SJSA1 (cell line): Measurements from ENCODE around the gene DOCK9. TPM values are rescaled to one million over a fixed set of nuclear protein-coding genes. Genes with fewer than 3 reads are reported as not detected.

Experiments
- DNase-seq, 2 experiments: peaks; one replicate each; pipeline ENCODE4 v3.0.0-alpha.2; 2015 to 2020; ENCODE audit warnings: low spot score in 2 of 2, low read depth in 1 of 2
- H3K27ac ChIP-seq: fragments of 250-450 bp; sonication (Bioruptor Pico); 2 replicates; pipeline ENCODE4 v1.5.1; 2020; ENCODE audit warnings: mild to moderate bottlenecking, moderate library complexity
- H3K27me3 ChIP-seq: fragments of 250-450 bp; sonication (Bioruptor Pico); replicated peaks from 2 replicates; pipeline ENCODE4 v1.5.1; 2020; ENCODE audit warnings: mild to moderate bottlenecking, moderate library complexity
- H3K36me3 ChIP-seq: fragments of 250-450 bp; sonication (Bioruptor Pico); 2 replicates; pipeline ENCODE4 v1.5.1; 2020; ENCODE audit warnings: mild to moderate bottlenecking
- H3K4me1 ChIP-seq: fragments of 250-450 bp; sonication (Bioruptor Pico); replicated peaks from 2 replicates; pipeline ENCODE4 v1.6.1; 2021; ENCODE audit warnings: mild to moderate bottlenecking
- H3K4me3 ChIP-seq: fragments of 250-450 bp; sonication (Bioruptor Pico); 2 replicates; pipeline ENCODE4 v1.5.1; 2020; ENCODE audit warnings: mild to moderate bottlenecking
- H3K9me3 ChIP-seq: fragments of 250-450 bp; sonication (Bioruptor Pico); replicated peaks from 2 replicates; pipeline ENCODE4 v1.5.1; 2020; ENCODE audit warnings: mild to moderate bottlenecking
- total RNA-seq: library from RNA; depleted of rRNA; stranded (reverse); fragments of >200 nt; shearing (Covaris generic); gene quantifications from 2 replicates; pipeline ENCODE4 v1.2.3, GENCODE V29; 2014

Gene DOCK9
- total RNA-seq, 1 experiment from 2014 or later, result 122 TPM

GRCh38 chr13:98960606-98961502, 17.0 kb downstream of the DOCK9 start:
- Histone ChIP-seq H3K27me3 (no peaks in the 10 kb centered on the region), H3K4me1 (peaks cover 9% of the 10 kb centered on the region), H3K4me3 (no peak overlapping the region), H3K9me3 (no peaks in the 10 kb centered on the region), H3K27ac (no peak overlapping the region), H3K36me3 (no peaks in the 10 kb centered on the region)
- DNase-seq, result peak in 1 of 2 experiments; percentile 72

GRCh38 chr13:98959786-98960605, 17.9 kb downstream of the DOCK9 start:
- peak in 1 of 2 experiments; percentile 65 for DNase-seq
- no peaks in the 10 kb centered on the region; the same call in 1 of the 2 replicates for H3K36me3 ChIP-seq

GRCh38 chr13:98959291-98959690, 18.6 kb downstream of the DOCK9 start:
- Histone ChIP-seq H3K27ac (no peak overlapping the region), H3K27me3 (no peaks in the 10 kb centered on the region), H3K4me1 (peaks cover 9% of the 10 kb centered on the region), H3K36me3 (no peaks in the 10 kb centered on the region; the same call in 1 of the 2 replicates), H3K9me3 (no peaks in the 10 kb centered on the region), H3K4me3 (no peak overlapping the region)
- no peak for DNase-seq

More at GRCh38 chr13:98959786-98960605, 17.9 kb downstream of the DOCK9 start:
- Histone ChIP-seq H3K4me3 (no peak overlapping the region), H3K9me3 (no peaks in the 10 kb centered on the region), H3K27ac (no peak overlapping the region), H3K27me3 (no peaks in the 10 kb centered on the region), H3K4me1 (peaks cover 9% of the 10 kb centered on the region)

GRCh38 chr13:98958443-98958794, 19.4 kb downstream of the DOCK9 start:
- Histone ChIP-seq H3K27me3 (no peaks in the 10 kb centered on the region), H3K4me1 (peaks cover 9% of the 10 kb centered on the region), H3K9me3 (no peaks in the 10 kb centered on the region), H3K4me3 (no peak overlapping the region), H3K27ac (no peak overlapping the region), H3K36me3 (no peaks in the 10 kb centered on the region; the same call in 1 of the 2 replicates)
- peak in 1 of 2 experiments; percentile 46 for DNase-seq

GRCh38 chr13:98957731-98958442, 20.0 kb downstream of the DOCK9 start:
- H3K27me3 ChIP-seq, result no peaks in the 10 kb centered on the region
- H3K36me3 ChIP-seq, result no peaks in the 10 kb centered on the region; the same call in 1 of the 2 replicates
- H3K4me3 ChIP-seq, result no peak overlapping the region
- peak in 1 of 2 experiments; percentile 66 for DNase-seq
- peaks cover 9% of the 10 kb centered on the region for H3K4me1 ChIP-seq
- H3K27ac ChIP-seq, result no peak overlapping the region
- no peaks in the 10 kb centered on the region for H3K9me3 ChIP-seq

- DNase-seq, result peak in 1 of 2 experiments; percentile 43
- Histone ChIP-seq H3K4me3 (no peak overlapping the region), H3K4me1 (no peaks in the 10 kb centered on the region), H3K27ac (no peak overlapping the region), H3K9me3 (no peaks in the 10 kb centered on the region), H3K27me3 (no peaks in the 10 kb centered on the region), H3K36me3 (no peaks in the 10 kb centered on the region; the same call in 1 of the 2 replicates)
Measured at GRCh38 chr13:98955336-98955735, 22.5 kb downstream of the DOCK9 start.

- Histone ChIP-seq H3K27ac (no peak overlapping the region), H3K4me1 (no peaks in the 10 kb centered on the region), H3K9me3 (no peaks in the 10 kb centered on the region), H3K36me3 (no peaks in the 10 kb centered on the region; the same call in 1 of the 2 replicates), H3K4me3 (no peak overlapping the region), H3K27me3 (no peaks in the 10 kb centered on the region)
- DNase-seq, result peak in 1 of 2 experiments; percentile 55
Measured at GRCh38 chr13:98954313-98954712, 23.6 kb downstream of the DOCK9 start.

GRCh38 chr13:98951266-98951665, 26.6 kb downstream of the DOCK9 start:
- Histone ChIP-seq H3K9me3 (no peaks in the 10 kb centered on the region), H3K4me1 (no peaks in the 10 kb centered on the region), H3K36me3 (no peaks in the 10 kb centered on the region; the same call in 1 of the 2 replicates)

GRCh38 chr13:98950705-98951104, 27.2 kb downstream of the DOCK9 start:
- DNase-seq, result peak in 1 of 2 experiments; percentile 53
- no peaks in the 10 kb centered on the region; the same call in 1 of the 2 replicates for H3K36me3 ChIP-seq
- H3K9me3 ChIP-seq, result no peaks in the 10 kb centered on the region
- no peaks in the 10 kb centered on the region for H3K4me1 ChIP-seq
- no peak overlapping the region for H3K27ac ChIP-seq
- no peaks in the 10 kb centered on the region for H3K27me3 ChIP-seq
- no peak overlapping the region for H3K4me3 ChIP-seq

More at GRCh38 chr13:98951266-98951665, 26.6 kb downstream of the DOCK9 start:
- Histone ChIP-seq H3K27me3 (no peaks in the 10 kb centered on the region), H3K27ac (no peak overlapping the region), H3K4me3 (no peak overlapping the region)
- DNase-seq, result peak in 1 of 2 experiments; percentile 66

- no peaks in the 10 kb centered on the region for H3K4me1 ChIP-seq
- no peaks in the 10 kb centered on the region for H3K36me3 ChIP-seq
- no peak overlapping the region for H3K27ac ChIP-seq
- H3K27me3 ChIP-seq, result no peaks in the 10 kb centered on the region
- no peaks in the 10 kb centered on the region for H3K9me3 ChIP-seq
- peak in 1 of 2 experiments; percentile 31 for DNase-seq
- no peak overlapping the region for H3K4me3 ChIP-seq
Measured at GRCh38 chr13:98947925-98948324, 29.9 kb downstream of the DOCK9 start.

- DNase-seq, result peak in 1 of 2 experiments; percentile 70
- peaks cover 3% of the 10 kb centered on the region; the same call in 1 of the 2 replicates for H3K9me3 ChIP-seq
- no peaks in the 10 kb centered on the region for H3K36me3 ChIP-seq
- no peaks in the 10 kb centered on the region for H3K4me1 ChIP-seq
- H3K27ac ChIP-seq, result no peak overlapping the region
- no peak overlapping the region for H3K4me3 ChIP-seq
- H3K27me3 ChIP-seq, result no peaks in the 10 kb centered on the region
Measured at GRCh38 chr13:98945863-98946605, 31.8 kb downstream of the DOCK9 start.

GRCh38 chr13:98944336-98944735, 33.5 kb downstream of the DOCK9 start:
- no peaks in the 10 kb centered on the region for H3K4me1 ChIP-seq
- no peak overlapping the region for H3K4me3 ChIP-seq
- peak in 1 of 2 experiments; percentile 69 for DNase-seq
- peaks cover 3% of the 10 kb centered on the region; the same call in 1 of the 2 replicates for H3K9me3 ChIP-seq
- H3K27ac ChIP-seq, result no peak overlapping the region
- H3K36me3 ChIP-seq, result no peaks in the 10 kb centered on the region
- no peaks in the 10 kb centered on the region for H3K27me3 ChIP-seq
